ENCODE results near the gene NOX3. TPM values are rescaled to one million over a fixed set of nuclear protein-coding genes. Genes with fewer than 3 reads are reported as not detected.

The NOX3 gene
- total and polyA plus RNA-seq, 8 donors = not detected

DNA sequence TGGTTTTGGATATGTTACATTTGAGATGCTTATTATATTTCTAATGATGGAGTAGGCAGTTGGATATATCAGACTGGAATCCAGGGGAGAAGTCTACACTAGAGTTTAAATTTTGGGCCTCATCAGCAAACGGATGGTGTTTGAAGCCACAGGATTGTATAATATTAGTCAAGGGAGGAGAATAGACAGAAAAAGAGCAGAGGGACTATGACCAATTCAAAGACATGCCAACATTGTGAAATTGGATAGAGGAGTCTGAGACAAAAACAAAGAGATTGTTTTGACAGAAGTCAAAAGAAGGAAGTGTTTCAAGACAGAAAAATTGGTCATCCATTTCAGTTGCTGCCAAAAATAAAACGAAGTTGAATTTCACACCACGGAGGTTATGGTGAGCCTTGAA, 66.5 kb downstream of the NOX3 start:
- no peak for FAIRE-seq
- DNase-seq = no peak

DNA sequence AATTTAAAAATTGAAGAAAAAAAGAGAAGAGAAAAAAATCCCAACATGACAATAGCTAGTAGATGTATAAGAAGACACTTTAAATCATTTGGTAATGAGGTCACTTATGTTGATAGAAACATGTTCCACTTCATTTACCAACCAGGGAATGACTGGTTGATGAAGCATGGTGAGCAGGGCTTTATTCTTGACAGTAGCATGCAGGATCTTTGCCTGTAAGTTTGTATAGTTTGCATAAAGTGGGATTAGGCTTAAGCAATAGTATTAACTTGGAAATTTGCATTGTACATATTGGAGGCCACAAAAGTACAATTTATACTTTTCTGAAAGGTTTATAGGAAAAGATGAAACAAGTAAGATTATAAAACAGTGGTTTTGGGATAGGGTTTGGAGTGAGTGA, 67.0 kb downstream of the NOX3 start:
- Histone ChIP-seq H3K4me3 (no peak overlapping the region), H3K27ac (no peak overlapping the region), H3K9me3 (no peaks in the 10 kb centered on the region), H3K27me3 (no peaks in the 10 kb centered on the region), H3K36me3 (no peaks in the 10 kb centered on the region), H3K4me1 (no peaks in the 10 kb centered on the region)
- FAIRE-seq = no peak
- TF ChIP-seq, protein P1, sequence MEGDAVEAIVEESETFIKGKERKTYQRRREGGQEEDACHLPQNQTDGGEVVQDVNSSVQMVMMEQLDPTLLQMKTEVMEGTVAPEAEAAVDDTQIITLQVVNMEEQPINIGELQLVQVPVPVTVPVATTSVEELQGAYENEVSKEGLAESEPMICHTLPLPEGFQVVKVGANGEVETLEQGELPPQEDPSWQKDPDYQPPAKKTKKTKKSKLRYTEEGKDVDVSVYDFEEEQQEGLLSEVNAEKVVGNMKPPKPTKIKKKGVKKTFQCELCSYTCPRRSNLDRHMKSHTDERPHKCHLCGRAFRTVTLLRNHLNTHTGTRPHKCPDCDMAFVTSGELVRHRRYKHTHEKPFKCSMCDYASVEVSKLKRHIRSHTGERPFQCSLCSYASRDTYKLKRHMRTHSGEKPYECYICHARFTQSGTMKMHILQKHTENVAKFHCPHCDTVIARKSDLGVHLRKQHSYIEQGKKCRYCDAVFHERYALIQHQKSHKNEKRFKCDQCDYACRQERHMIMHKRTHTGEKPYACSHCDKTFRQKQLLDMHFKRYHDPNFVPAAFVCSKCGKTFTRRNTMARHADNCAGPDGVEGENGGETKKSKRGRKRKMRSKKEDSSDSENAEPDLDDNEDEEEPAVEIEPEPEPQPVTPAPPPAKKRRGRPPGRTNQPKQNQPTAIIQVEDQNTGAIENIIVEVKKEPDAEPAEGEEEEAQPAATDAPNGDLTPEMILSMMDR (IDR thresholded peaks at IDR 0.05) = no peak
- no peak for DNase-seq
- intact Hi-C loops (cut with DNase I) = no loop called here
- ATAC-seq = no peak

More for the DNA sequence above, 66.5 kb downstream of the NOX3 start:
- Histone ChIP-seq H3K4me3 (no peak overlapping the region), H3K27ac (no peak overlapping the region), H3K4me1 (no peaks in the 10 kb centered on the region), H3K36me3 (no peaks in the 10 kb centered on the region), H3K9me3 (no peaks in the 10 kb centered on the region), H3K27me3 (no peaks in the 10 kb centered on the region)
- 63 to 83% methylated on average over 3 of the region's 3 CpGs for WGBS, 2 donors
- intact Hi-C loops (cut with DNase I) = no loop called here
- ATAC-seq = no peak
- TF ChIP-seq, protein P1 (IDR thresholded peaks at IDR 0.05) = no peak

DNA sequence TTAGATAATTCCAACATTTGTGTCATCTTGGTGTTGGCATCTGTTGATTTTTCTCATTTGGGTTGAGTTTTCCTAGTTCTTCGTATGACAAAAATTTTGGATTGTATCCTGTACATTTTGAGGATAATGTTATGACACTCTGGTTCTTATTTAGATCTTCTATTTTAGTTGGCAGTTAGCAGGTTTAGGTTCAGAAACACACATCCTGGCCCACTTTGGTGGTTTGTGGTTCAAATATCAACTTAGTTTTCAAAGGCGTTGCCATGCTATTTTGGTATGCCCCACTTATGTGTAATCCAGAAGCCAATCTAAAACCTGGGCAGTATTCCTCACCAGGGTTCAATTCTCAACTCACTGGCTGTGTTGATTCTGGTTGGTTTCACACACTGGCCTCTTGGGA, 68.2 kb downstream of the NOX3 start:
- DNase-seq (no peak), FAIRE-seq (no peak), ATAC-seq (no peak)
- H3K9me3 ChIP-seq = no peaks in the 10 kb centered on the region
- H3K4me1 ChIP-seq = no peaks in the 10 kb centered on the region
- H3K36me3 ChIP-seq = no peaks in the 10 kb centered on the region
- TF ChIP-seq, protein P1 (IDR thresholded peaks at IDR 0.05) = no peak
- intact Hi-C loops (cut with DNase I) = no loop called here
- H3K4me3 ChIP-seq = no peak overlapping the region
- no peak overlapping the region for H3K27ac ChIP-seq
- no peaks in the 10 kb centered on the region for H3K27me3 ChIP-seq
- 59 to 84% methylated on average over 2 of the region's 2 CpGs for WGBS, 2 donors

DNA sequence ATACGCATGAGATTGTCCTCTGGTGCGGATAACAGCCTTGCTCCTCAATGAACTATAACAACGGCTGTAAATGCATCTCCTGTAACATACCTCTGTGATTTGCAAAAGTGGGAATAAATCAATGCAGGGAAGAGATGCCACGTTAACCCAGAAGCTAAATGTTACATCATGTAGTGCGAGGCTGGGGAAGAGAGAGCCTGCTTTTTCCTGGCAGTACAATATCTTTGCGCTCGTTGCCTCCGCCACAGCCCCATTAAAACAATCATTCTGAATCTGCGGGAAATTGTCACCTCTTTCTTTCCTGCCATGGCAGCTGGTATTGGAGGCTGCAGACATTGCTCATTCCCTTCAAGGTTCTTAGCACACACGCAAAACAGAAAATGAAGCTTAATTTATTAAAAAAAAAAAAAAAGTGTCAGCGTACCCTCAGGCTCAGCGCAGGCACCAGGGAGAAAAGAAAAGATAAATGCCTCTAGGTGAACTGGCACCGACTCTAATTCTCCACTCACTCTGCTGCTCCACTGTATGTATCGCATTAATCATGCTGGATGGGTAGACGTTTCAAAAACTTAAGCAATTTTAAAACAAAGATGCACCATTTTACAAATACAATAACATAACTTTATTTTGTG, 71.2 kb downstream of the NOX3 start:
- 69 to 74% methylated on average over 15 of the region's 15 CpGs for WGBS, 2 donors
- TF ChIP-seq, protein P1 (IDR thresholded peaks at IDR 0.05) = no peak
- ATAC-seq = no peak
- H3K4me1 ChIP-seq = no peaks in the 10 kb centered on the region
- no peak for DNase-seq
- no peak for FAIRE-seq
- H3K27ac ChIP-seq = no peak overlapping the region
- intact Hi-C loops (cut with DNase I) = no loop called here
- H3K4me3 ChIP-seq = no peak overlapping the region
- no peaks in the 10 kb centered on the region for H3K27me3 ChIP-seq
- no peaks in the 10 kb centered on the region for H3K36me3 ChIP-seq
- no peaks in the 10 kb centered on the region for H3K9me3 ChIP-seq

DNA sequence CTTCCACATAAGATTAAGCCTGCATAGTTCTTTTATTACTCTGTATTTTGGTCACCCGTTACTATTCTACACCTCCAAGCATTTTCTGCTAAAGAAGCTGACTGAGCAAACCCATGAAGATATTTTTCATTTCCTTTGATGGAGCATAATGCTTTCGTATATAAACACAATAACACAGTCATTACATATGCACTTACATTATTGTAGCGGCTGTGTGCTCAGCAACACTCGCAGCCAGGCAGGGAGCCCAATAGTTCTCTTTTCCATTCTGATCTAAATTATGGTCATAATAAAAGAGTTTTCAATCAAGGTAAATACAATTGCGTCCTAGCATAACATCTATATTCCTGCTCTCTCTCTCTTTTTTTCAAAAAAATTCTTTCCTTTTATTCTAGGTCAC, 71.7 kb downstream of the NOX3 start:
- Histone ChIP-seq H3K4me3 (no peak overlapping the region), H3K4me1 (no peaks in the 10 kb centered on the region), H3K27ac (no peak overlapping the region), H3K9me3 (no peaks in the 10 kb centered on the region), H3K27me3 (no peaks in the 10 kb centered on the region), H3K36me3 (no peaks in the 10 kb centered on the region)
- TF ChIP-seq, protein P1 (IDR thresholded peaks at IDR 0.05) = no peak
- no peak for FAIRE-seq
- 82 to 92% methylated on average over 5 of the region's 5 CpGs for WGBS, 2 donors
- intact Hi-C loops (cut with DNase I) = no loop called here
- DNase-seq = no peak
- no peak for ATAC-seq

Data from pancreas (tissue), 10 donors.